Testis (tissue), 2 donors: Measurements from ENCODE around the gene STAT5B.

Experiments used
- POLR2A ChIP-seq: fragments of 450-650 bp; IDR thresholded peaks from one replicate; pipeline ENCODE4 v1.6.1; 2017; ENCODE audit warnings: antibody characterized with exemption, mild to moderate bottlenecking, moderate library complexity
- TF ChIP-seq, protein P1 (sequence below), 3 experiments: fragments of 450-650 bp in 2 of 3; fragments of 200-600 bp in 1 of 3; sonication (generic) in 1 of 3; IDR thresholded peaks; one replicate each; pipeline ENCODE4 v1.5.1; 2016 to 2019; ENCODE audit warnings: antibody characterized with exemption in 3 of 3, mild to moderate bottlenecking in 2 of 3, moderate library complexity in 1 of 3

DNA sequence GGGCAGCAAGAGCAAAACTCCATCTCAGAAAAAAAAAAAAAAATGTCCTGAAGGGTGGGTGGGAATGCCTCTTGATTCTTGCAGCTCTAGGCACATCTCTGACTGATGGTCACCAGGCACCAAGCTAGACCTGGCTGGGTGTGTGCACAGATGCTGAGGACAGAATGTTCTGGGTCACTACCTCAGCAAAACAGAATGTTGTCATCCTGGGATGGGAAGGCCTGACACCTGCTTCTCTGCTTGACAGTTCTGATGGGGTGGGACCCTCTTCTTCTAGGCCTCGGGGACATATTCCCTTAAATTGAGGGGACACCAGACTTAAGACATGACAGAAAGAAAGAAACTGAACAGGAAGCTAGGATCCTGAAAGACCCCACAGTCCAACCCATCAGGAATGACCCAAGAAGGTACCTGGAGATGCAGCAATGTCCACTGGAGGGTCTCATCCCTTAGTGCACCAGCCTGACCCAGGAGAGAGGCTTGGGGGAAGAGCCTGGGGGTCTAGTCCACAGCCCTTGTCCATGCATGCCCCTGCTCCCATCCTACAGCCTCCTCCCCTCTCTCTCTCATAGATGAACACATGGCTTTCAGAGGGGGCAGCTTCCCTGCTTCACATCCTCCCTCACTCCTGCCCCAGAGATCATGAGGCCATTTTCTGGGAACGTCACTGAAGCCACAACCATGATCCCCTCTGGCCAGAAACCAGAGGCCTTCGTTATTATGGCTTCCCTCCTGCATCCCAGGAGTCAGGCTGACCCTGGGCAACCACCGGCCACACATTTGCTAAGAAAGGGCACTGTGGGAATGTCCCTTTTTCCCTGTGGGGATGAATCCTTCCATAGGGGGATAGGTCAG lies 3.8 kb upstream of the STAT5B start:
- TF ChIP-seq POLR2A: no peak
- TF ChIP-seq, protein P1, sequence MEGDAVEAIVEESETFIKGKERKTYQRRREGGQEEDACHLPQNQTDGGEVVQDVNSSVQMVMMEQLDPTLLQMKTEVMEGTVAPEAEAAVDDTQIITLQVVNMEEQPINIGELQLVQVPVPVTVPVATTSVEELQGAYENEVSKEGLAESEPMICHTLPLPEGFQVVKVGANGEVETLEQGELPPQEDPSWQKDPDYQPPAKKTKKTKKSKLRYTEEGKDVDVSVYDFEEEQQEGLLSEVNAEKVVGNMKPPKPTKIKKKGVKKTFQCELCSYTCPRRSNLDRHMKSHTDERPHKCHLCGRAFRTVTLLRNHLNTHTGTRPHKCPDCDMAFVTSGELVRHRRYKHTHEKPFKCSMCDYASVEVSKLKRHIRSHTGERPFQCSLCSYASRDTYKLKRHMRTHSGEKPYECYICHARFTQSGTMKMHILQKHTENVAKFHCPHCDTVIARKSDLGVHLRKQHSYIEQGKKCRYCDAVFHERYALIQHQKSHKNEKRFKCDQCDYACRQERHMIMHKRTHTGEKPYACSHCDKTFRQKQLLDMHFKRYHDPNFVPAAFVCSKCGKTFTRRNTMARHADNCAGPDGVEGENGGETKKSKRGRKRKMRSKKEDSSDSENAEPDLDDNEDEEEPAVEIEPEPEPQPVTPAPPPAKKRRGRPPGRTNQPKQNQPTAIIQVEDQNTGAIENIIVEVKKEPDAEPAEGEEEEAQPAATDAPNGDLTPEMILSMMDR (IDR thresholded peaks at IDR 0.05): no peak
